ENCODE results near the gene FASN. TPM values are rescaled to one million over a fixed set of nuclear protein-coding genes. Genes with fewer than 3 reads are reported as not detected.

The FASN gene
- total and polyA plus RNA-seq, 2 of the 13 experiments (the other 11 are each of a cell fraction or from before 2014, with no cell fraction given), result 51.7 to 101 TPM

DNA sequence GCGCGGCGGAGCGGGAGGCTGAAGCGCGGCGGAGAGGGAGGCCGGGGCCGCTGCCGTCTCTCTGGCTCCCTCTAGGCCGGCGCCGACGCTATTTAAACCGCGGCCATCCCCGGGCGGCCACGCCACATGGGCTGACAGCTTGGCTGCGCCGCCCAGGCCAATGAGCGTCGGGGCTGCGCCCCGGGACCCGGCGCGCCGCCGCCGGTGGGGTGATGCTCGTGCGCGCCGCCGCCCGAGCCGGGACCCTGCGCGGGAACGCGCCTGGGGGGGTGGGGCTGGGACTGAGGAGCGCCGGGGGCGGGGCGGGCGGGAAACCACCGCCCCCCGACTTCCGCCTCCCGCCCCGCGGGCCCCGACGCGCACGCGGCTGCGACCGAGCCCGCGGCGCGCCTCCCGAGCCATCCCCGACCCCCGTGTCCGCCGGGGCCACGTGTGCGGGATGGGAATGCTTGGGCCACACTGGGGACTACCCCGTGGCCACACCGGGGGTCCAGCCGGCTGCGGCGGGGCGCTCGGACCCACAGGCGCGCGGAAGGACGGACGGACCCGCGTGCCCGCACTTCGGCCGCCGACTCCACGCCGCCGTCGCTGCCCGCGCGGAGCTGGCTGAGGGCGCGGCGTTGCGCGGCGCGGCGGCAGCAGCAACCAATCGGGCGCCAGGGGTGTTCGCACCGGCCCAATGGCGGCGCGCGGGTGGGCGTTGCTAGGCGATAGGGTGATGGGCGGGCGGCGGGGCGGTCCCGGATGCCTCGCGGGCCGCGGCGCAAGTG, at the start of gene FASN (continued):
- TF ChIP-seq, protein P1, sequence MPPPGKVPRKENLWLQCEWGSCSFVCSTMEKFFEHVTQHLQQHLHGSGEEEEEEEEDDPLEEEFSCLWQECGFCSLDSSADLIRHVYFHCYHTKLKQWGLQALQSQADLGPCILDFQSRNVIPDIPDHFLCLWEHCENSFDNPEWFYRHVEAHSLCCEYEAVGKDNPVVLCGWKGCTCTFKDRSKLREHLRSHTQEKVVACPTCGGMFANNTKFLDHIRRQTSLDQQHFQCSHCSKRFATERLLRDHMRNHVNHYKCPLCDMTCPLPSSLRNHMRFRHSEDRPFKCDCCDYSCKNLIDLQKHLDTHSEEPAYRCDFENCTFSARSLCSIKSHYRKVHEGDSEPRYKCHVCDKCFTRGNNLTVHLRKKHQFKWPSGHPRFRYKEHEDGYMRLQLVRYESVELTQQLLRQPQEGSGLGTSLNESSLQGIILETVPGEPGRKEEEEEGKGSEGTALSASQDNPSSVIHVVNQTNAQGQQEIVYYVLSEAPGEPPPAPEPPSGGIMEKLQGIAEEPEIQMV (CRISPR knock-in tag; IDR thresholded peaks at IDR 0.05; ENCODE audit: low read depth), result no peak
- TF ChIP-seq, protein P2, sequence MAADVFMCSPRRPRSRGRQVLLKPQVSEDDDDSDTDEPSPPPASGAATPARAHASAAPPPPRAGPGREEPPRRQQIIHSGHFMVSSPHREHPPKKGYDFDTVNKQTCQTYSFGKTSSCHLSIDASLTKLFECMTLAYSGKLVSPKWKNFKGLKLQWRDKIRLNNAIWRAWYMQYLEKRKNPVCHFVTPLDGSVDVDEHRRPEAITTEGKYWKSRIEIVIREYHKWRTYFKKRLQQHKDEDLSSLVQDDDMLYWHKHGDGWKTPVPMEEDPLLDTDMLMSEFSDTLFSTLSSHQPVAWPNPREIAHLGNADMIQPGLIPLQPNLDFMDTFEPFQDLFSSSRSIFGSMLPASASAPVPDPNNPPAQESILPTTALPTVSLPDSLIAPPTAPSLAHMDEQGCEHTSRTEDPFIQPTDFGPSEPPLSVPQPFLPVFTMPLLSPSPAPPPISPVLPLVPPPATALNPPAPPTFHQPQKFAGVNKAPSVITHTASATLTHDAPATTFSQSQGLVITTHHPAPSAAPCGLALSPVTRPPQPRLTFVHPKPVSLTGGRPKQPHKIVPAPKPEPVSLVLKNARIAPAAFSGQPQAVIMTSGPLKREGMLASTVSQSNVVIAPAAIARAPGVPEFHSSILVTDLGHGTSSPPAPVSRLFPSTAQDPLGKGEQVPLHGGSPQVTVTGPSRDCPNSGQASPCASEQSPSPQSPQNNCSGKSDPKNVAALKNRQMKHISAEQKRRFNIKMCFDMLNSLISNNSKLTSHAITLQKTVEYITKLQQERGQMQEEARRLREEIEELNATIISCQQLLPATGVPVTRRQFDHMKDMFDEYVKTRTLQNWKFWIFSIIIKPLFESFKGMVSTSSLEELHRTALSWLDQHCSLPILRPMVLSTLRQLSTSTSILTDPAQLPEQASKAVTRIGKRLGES (CRISPR knock-in tag; IDR thresholded peaks at IDR 0.05; ENCODE audit: borderline replicate concordance), result 0 out of 2 replicates have a peak, but pooled peaks have one; percentile 52
- TF ChIP-seq NCOR1 (IDR thresholded peaks at IDR 0.05; ENCODE audit: borderline replicate concordance, low read length) (no peak; the same call in 1 of the 2 replicates), SP1 (IDR thresholded peaks at IDR 0.05) (no peak), SP1 (CRISPR knock-in tag; IDR thresholded peaks at IDR 0.05) (peak; percentile 79), BHLHE40 (IDR thresholded peaks at IDR 0.05; ENCODE audit: low read length) (0 out of 2 replicates have a peak, but pooled peaks have one; percentile 46), ATF7 (IDR thresholded peaks at IDR 0.05) (no peak), ATF7 (CRISPR knock-in tag; IDR thresholded peaks at IDR 0.05) (no peak), MXD1 (CRISPR knock-in tag; IDR thresholded peaks at IDR 0.05) (peak; percentile 83), NFATC3 (CRISPR knock-in tag; IDR thresholded peaks at IDR 0.05) (no peak), AKAP8 (CRISPR knock-in tag; IDR thresholded peaks at IDR 0.05) (peak; percentile 26), PHF20 (CRISPR knock-in tag; IDR thresholded peaks at IDR 0.05) (peak; percentile 46; the same call in 1 of the 2 replicates), ZFY (CRISPR knock-in tag; IDR thresholded peaks at IDR 0.05) (peak; percentile 87), HOXA5 (CRISPR knock-in tag; IDR thresholded peaks at IDR 0.05) (peak; percentile 82; the same call in 1 of the 2 replicates), POGZ (CRISPR knock-in tag; IDR thresholded peaks at IDR 0.05) (peak; percentile 61; the same call in 1 of the 2 replicates), NCOA5 (CRISPR knock-in tag; IDR thresholded peaks at IDR 0.05) (no peak)
- TF ChIP-seq, protein P3, sequence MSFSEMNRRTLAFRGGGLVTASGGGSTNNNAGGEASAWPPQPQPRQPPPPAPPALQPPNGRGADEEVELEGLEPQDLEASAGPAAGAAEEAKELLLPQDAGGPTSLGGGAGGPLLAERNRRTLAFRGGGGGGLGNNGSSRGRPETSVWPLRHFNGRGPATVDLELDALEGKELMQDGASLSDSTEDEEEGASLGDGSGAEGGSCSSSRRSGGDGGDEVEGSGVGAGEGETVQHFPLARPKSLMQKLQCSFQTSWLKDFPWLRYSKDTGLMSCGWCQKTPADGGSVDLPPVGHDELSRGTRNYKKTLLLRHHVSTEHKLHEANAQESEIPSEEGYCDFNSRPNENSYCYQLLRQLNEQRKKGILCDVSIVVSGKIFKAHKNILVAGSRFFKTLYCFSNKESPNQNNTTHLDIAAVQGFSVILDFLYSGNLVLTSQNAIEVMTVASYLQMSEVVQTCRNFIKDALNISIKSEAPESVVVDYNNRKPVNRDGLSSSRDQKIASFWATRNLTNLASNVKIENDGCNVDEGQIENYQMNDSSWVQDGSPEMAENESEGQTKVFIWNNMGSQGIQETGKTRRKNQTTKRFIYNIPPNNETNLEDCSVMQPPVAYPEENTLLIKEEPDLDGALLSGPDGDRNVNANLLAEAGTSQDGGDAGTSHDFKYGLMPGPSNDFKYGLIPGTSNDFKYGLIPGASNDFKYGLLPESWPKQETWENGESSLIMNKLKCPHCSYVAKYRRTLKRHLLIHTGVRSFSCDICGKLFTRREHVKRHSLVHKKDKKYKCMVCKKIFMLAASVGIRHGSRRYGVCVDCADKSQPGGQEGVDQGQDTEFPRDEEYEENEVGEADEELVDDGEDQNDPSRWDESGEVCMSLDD (CRISPR knock-in tag; IDR thresholded peaks at IDR 0.05; ENCODE audit: borderline replicate concordance), result peak; percentile 74
- TF ChIP-seq, protein P4, sequence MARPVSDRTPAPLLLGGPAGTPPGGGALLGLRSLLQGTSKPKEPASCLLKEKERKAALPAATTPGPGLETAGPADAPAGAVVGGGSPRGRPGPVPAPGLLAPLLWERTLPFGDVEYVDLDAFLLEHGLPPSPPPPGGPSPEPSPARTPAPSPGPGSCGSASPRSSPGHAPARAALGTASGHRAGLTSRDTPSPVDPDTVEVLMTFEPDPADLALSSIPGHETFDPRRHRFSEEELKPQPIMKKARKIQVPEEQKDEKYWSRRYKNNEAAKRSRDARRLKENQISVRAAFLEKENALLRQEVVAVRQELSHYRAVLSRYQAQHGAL (CRISPR knock-in tag; IDR thresholded peaks at IDR 0.05; ENCODE audit: not compliant biosample characterization), result peak; percentile 87

Data from HepG2 (cell line).